IMR-90 (cell line): ENCODE data around the gene GCGR. TPM values are rescaled to one million over a fixed set of nuclear protein-coding genes. Genes with fewer than 3 reads are reported as not detected.
A peak's percentile ranks its signal among the peaks of the same experiment; 100 is the strongest.

Source experiments
- ATAC-seq: fragments of 200-7000 bp; cut with Tn5 transposase; 2 replicates; pipeline ENCODE4 v1.9.1; 2020; ENCODE audit warnings: low read depth, mild to moderate bottlenecking, moderate library complexity
- BruUV-seq: library from RNA; stranded (reverse); fragments of 400-500 nt; replicated peaks from 2 replicates; lab custom pipeline; 2021; lab: Mats Ljungman, UMichigan
- CTCF ChIA-PET: fragments of 300-600 bp; formaldehyde crosslinking; extraction: SDS; loops from one replicate; lab custom pipeline; 2021; ENCODE audit warnings: antibody characterized with exemption; lab: Yijun Ruan, JAX
- POLR2A ChIA-PET: fragments of 300-600 bp; sonication (Branson Sonifier 250); formaldehyde crosslinking; loops from one replicate; lab custom pipeline; 2022; ENCODE audit warnings: antibody characterized with exemption; ENCODE audit not compliant: unreplicated experiment; lab: Charles Lee
- DNase-seq: peaks from one replicate; pipeline ENCODE4 v3.0.0; 2013
- H2AFZ ChIP-seq: replicated peaks from 2 replicates; pipeline ENCODE3; 2013; ENCODE audit warnings: low read length, mild to moderate bottlenecking; ENCODE audit not compliant: poor library complexity
- H2AK5ac ChIP-seq: 2 replicates; pipeline ENCODE4 v1.6.1; 2013; ENCODE audit warnings: low read depth, low read length, inconsistent platforms
- H2AK9ac ChIP-seq: replicated peaks from 2 replicates; pipeline ENCODE3; 2013; ENCODE audit warnings: mild to moderate bottlenecking, low read depth, low read length, moderate library complexity; ENCODE audit not compliant: poor library complexity
- H2BK120ac ChIP-seq: 2 replicates; pipeline ENCODE4 v1.6.1; 2013; ENCODE audit warnings: low read depth, low read length, inconsistent platforms
- H2BK15ac ChIP-seq: 3 replicates; pipeline ENCODE4 v1.6.1; 2013; ENCODE audit warnings: low read depth, low read length, inconsistent platforms
- H2BK20ac ChIP-seq: 2 replicates; pipeline ENCODE4 v1.6.1; 2013; ENCODE audit warnings: low read depth, mild to moderate bottlenecking, inconsistent platforms, low read length, moderate library complexity
- H2BK5ac ChIP-seq: 2 replicates; pipeline ENCODE4 v1.6.1; 2013; ENCODE audit warnings: mild to moderate bottlenecking, low read depth, low read length, inconsistent platforms; ENCODE audit not compliant: poor library complexity, severe bottlenecking
- H3K14ac ChIP-seq: replicated peaks from 2 replicates; pipeline ENCODE4 v1.6.1; 2013; ENCODE audit warnings: low read depth, low read length, inconsistent platforms
- H3K18ac ChIP-seq: 2 replicates; pipeline ENCODE4 v1.6.1; 2013; ENCODE audit warnings: low read depth, low read length, control low read depth
- H3K23ac ChIP-seq: 2 replicates; pipeline ENCODE4 v1.6.1; 2013; ENCODE audit warnings: low read depth, low read length, inconsistent platforms
- H3K27ac ChIP-seq: 2 replicates; pipeline ENCODE4 v1.5.1; 2013; ENCODE audit warnings: mild to moderate bottlenecking, control low read depth, low read length; ENCODE audit not compliant: insufficient read depth
- H3K27me3 ChIP-seq: 2 replicates; pipeline ENCODE4 v1.6.1; 2013; ENCODE audit warnings: low read length; ENCODE audit not compliant: control insufficient read depth, insufficient read depth
- H3K36me3 ChIP-seq: 2 replicates; pipeline ENCODE4 v1.6.1; 2013; ENCODE audit warnings: low read length, mixed read lengths; ENCODE audit not compliant: control insufficient read depth, insufficient read depth
- H3K4ac ChIP-seq: 2 replicates; pipeline ENCODE4 v1.6.1; 2013; ENCODE audit warnings: low read depth, low read length, inconsistent platforms
- H3K4me1 ChIP-seq: 2 replicates; pipeline ENCODE4 v1.6.1; 2013; ENCODE audit warnings: low read length, mixed read lengths; ENCODE audit not compliant: control insufficient read depth, insufficient read depth
- H3K4me2 ChIP-seq: 2 replicates; pipeline ENCODE4 v1.6.1; 2013; ENCODE audit warnings: low read depth, mild to moderate bottlenecking, control low read depth, low read length, moderate library complexity
- H3K4me3 ChIP-seq: 2 replicates; pipeline ENCODE4 v1.5.1; 2013; ENCODE audit warnings: low read depth, mild to moderate bottlenecking, control low read depth, low read length, moderate library complexity; ENCODE audit not compliant: insufficient read depth
- H3K56ac ChIP-seq: 2 replicates; pipeline ENCODE4 v1.6.1; 2013; ENCODE audit warnings: low read length, inconsistent platforms; ENCODE audit not compliant: insufficient read depth; ENCODE audit errors: extremely low read depth
- H3K79me1 ChIP-seq, 2 experiments: 2 replicates each; pipeline ENCODE4 v1.6.1; 2013; ENCODE audit warnings: low read length in 2 of 2, inconsistent platforms in 1 of 2, low read depth in 1 of 2
- H3K9ac ChIP-seq: 2 replicates; pipeline ENCODE4 v1.6.1; 2013; ENCODE audit warnings: low read depth, low read length, control low read depth
- H3K9me1 ChIP-seq: 2 replicates; pipeline ENCODE4 v1.6.1; 2013; ENCODE audit warnings: low read length, inconsistent platforms; ENCODE audit not compliant: insufficient read depth
- H3K9me3 ChIP-seq: 2 replicates; pipeline ENCODE4 v1.6.1; 2013; ENCODE audit warnings: low read length; ENCODE audit not compliant: control insufficient read depth, insufficient read depth
- H4K20me1 ChIP-seq: 2 replicates; pipeline ENCODE4 v1.6.1; 2013; ENCODE audit warnings: low read length, inconsistent platforms; ENCODE audit not compliant: insufficient read depth
- H4K5ac ChIP-seq: 2 replicates; pipeline ENCODE4 v1.6.1; 2013; ENCODE audit warnings: mild to moderate bottlenecking, low read depth, low read length, control low read depth
- H4K8ac ChIP-seq, 2 experiments: 2 replicates each; pipeline ENCODE4 v1.6.1; 2013; ENCODE audit warnings: low read depth in 2 of 2, low read length in 2 of 2, control low read depth in 1 of 2, inconsistent platforms in 1 of 2
- H4K91ac ChIP-seq: 2 replicates; pipeline ENCODE4 v1.6.1; 2013; ENCODE audit warnings: low read depth, low read length, inconsistent platforms; ENCODE audit not compliant: insufficient read depth
- BHLHE40 ChIP-seq: fragments of 150-350 bp; IDR thresholded peaks from 2 replicates; pipeline ENCODE4 v1.6.1; 2016; ENCODE audit warnings: mild to moderate bottlenecking, low read depth, low read length
- FOS ChIP-seq: fragments of 150-350 bp; IDR thresholded peaks from 2 replicates; pipeline ENCODE4 v1.6.1; 2016; ENCODE audit warnings: low read depth, low read length
- MAZ ChIP-seq: IDR thresholded peaks from 2 replicates; pipeline ENCODE4 v1.6.1; 2012; ENCODE audit warnings: low read depth, mild to moderate bottlenecking, low read length, improper control_type of control experiment, moderate library complexity, borderline replicate concordance
- NFE2L2 ChIP-seq: fragments of 150-350 bp; IDR thresholded peaks from 2 replicates; pipeline ENCODE4 v1.6.1; 2016; ENCODE audit warnings: low read depth, mild to moderate bottlenecking, low read length
- WGBS, 2 experiments: methylation state at CpG; one replicate each; pipeline versions ENCODE4 v1.1.5 to v1.1.7; 2013; ENCODE audit warnings: missing lambda C conversion rate in 2 of 2; ENCODE audit not compliant: insufficient read length in 1 of 2; ENCODE audit errors: extremely low coverage in 2 of 2; 5-methylcytosine and 5-hydroxymethylcytosine counted together
- dilution Hi-C: fragments of 300-500 bp; cut with HindIII; formaldehyde crosslinking; loops from one replicate; pipeline ENCODE4 v1.14.3; 2018; ENCODE audit warnings: low sequenced_read_pairs; ENCODE audit not compliant: unreplicated experiment
- in situ Hi-C: fragments of 300-500 bp; cut with MboI; formaldehyde crosslinking; loops from 3 replicates; pipeline ENCODE4 v1.14.3; 2019; ENCODE audit warnings: low sequenced_read_pairs, inconsistent platforms, mixed read lengths
- intact Hi-C: fragments of 100-400 bp; cut with micrococcal nuclease; formaldehyde crosslinking; loops from 2 replicates; pipeline ENCODE4 v1.10.0; 2022
- polyA plus RNA-seq, 3 experiments: library from polyadenylated mRNA; depleted of rRNA; stranded (reverse); fragments of >200 nt; gene quantifications; 2 replicates each; pipeline ENCODE4 v1.2.3, GENCODE V29; 2012; ENCODE audit warnings: low replicate concordance in 1 of 3
- total RNA-seq: library from RNA; depleted of rRNA; stranded (reverse); fragments of >200 nt; gene quantifications from 2 replicates; pipeline ENCODE4 v1.2.3, GENCODE V29; 2012

GCGR gene
- total and polyA plus RNA-seq, 2 of the 4 experiments (the other 2 are of a cell fraction), result not detected

GRCh38 chr17:81802856-81803643 is 900 bp upstream of the GCGR start:
- H4K5ac ChIP-seq, result no peak overlapping the region
- no peak for TF ChIP-seq BHLHE40
- TF ChIP-seq NFE2L2, result no peak
- TF ChIP-seq MAZ, result no peak
- TF ChIP-seq FOS, result no peak
- H3K27ac ChIP-seq, result no peak overlapping the region
- H3K14ac ChIP-seq, result no peak overlapping the region
- H3K4me1 ChIP-seq, result no peaks in the 10 kb centered on the region
- no peaks in the 10 kb centered on the region for H3K9me1 ChIP-seq
- peak overlapping the region; percentile 23 for H2AFZ ChIP-seq
- dilution Hi-C loops, result no loop called here
- H3K79me1 ChIP-seq, result no peaks in the 10 kb centered on the region
- no peak overlapping the region for H3K23ac ChIP-seq
- no peaks in the 10 kb centered on the region for H3K36me3 ChIP-seq
- no peak overlapping the region for H3K18ac ChIP-seq
- CTCF ChIA-PET, result no interaction called here
- POLR2A ChIA-PET, result no interaction called here
- H2BK120ac ChIP-seq, result no peak overlapping the region
- DNase-seq, result no peak
- intact Hi-C loops, result no loop called here
- no peak overlapping the region for H2BK20ac ChIP-seq
- H3K4me3 ChIP-seq, result no peak overlapping the region
- no peak overlapping the region for H2BK15ac ChIP-seq
- H2BK5ac ChIP-seq, result no peak overlapping the region
- H3K4me2 ChIP-seq, result no peak overlapping the region
- in situ Hi-C loops, result no loop called here
- 8% methylated on average over 4 of the region's 26 CpGs; no CpG with 5 or more reads in 1 of the 2 experiments for WGBS, 2 experiments
- H4K91ac ChIP-seq, result no peak overlapping the region
- H3K56ac ChIP-seq, result no peak overlapping the region
- H4K8ac ChIP-seq, result no peak overlapping the region
- H2AK9ac ChIP-seq, result peak overlapping the region; percentile 61
- H3K9me3 ChIP-seq, result peaks cover 8% of the 10 kb centered on the region
- H3K4ac ChIP-seq, result no peak overlapping the region
- H4K20me1 ChIP-seq, result no peaks in the 10 kb centered on the region
- no peak for ATAC-seq
- peaks cover 74% of the 10 kb centered on the region for H3K27me3 ChIP-seq
- no peak overlapping the region for H2AK5ac ChIP-seq
- no peak overlapping the region for H3K9ac ChIP-seq
- BruUV-seq, result no TSS peak
